SU-DHL-6 (cell line): ENCODE measurements around the gene C12orf50.

Experiments used
- H2AFZ ChIP-seq: fragments of 200-600 bp; sonication (generic); 2 replicates; pipeline ENCODE4 v1.6.1; 2014; ENCODE audit warnings: low read depth, mild to moderate bottlenecking, moderate library complexity, mixed read lengths, antibody characterized with exemption, low read length; ENCODE audit not compliant: severe bottlenecking
- H3F3A ChIP-seq: fragments of 200-600 bp; shearing (Covaris generic); 2 replicates; pipeline ENCODE4 v1.6.0; 2016; ENCODE audit warnings: antibody characterized with exemption, mild to moderate bottlenecking; ENCODE audit not compliant: insufficient read depth
- H3K27ac ChIP-seq: fragments of 200-600 bp; sonication (generic); 2 replicates; pipeline ENCODE4 v1.5.1; 2016; ENCODE audit warnings: low read depth, mild to moderate bottlenecking, low read length, moderate library complexity, mixed read lengths
- H3K27me3 ChIP-seq: fragments of 200-600 bp; sonication (generic), shearing (Covaris generic); 2 replicates; pipeline ENCODE4 v1.6.0; 2014; ENCODE audit warnings: mild to moderate bottlenecking, low read length
- H3K36me3 ChIP-seq: fragments of 200-600 bp; sonication (generic); 2 replicates; pipeline ENCODE4 v1.6.1; 2014; ENCODE audit warnings: mild to moderate bottlenecking, low read length, mixed read lengths
- H3K4me2 ChIP-seq: fragments of 300-600, 200-600 bp; shearing (Covaris generic), sonication (generic); 2 replicates; pipeline ENCODE4 v1.6.0; 2014; ENCODE audit warnings: low read length, low read depth, mild to moderate bottlenecking; ENCODE audit not compliant: poor library complexity, severe bottlenecking
- H3K4me3 ChIP-seq: fragments of 200-600 bp; sonication (generic); 2 replicates; pipeline ENCODE4 v1.5.1; 2014; ENCODE audit warnings: antibody characterized with exemption, low read length, mild to moderate bottlenecking, mixed read lengths; ENCODE audit not compliant: insufficient read depth, poor library complexity, severe bottlenecking
- H3K79me2 ChIP-seq: fragments of 200-600 bp; sonication (generic); 2 replicates; pipeline ENCODE4 v1.6.1; 2014; ENCODE audit warnings: mild to moderate bottlenecking, low read length, moderate library complexity; ENCODE audit not compliant: insufficient read depth
- H3K9ac ChIP-seq: fragments of 200-600 bp; sonication (generic); 2 replicates; pipeline ENCODE4 v1.7.0; 2014; ENCODE audit warnings: mild to moderate bottlenecking, low read length
- H3K9me2 ChIP-seq: fragments of 200-600 bp; sonication (generic); replicated peaks from 2 replicates; pipeline ENCODE4 v1.6.1; 2014; ENCODE audit warnings: low read length; ENCODE audit not compliant: insufficient read depth
- H3K9me3 ChIP-seq: fragments of 200-600 bp; sonication (generic); 2 replicates; pipeline ENCODE4 v1.6.1; 2014; ENCODE audit warnings: low read length, mixed read lengths; ENCODE audit not compliant: insufficient read depth
- H4K20me1 ChIP-seq: fragments of 200-600 bp; sonication (generic); 2 replicates; pipeline ENCODE4 v1.6.1; 2014; ENCODE audit warnings: low read depth, mild to moderate bottlenecking, antibody characterized with exemption, low read length, moderate library complexity, mixed read lengths
- EZH2phosphoT487 ChIP-seq: fragments of 200-600 bp; sonication (generic), shearing (Covaris generic); conservative IDR thresholded peaks from 2 replicates; pipeline ENCODE4 v1.6.1; 2018; ENCODE audit warnings: mild to moderate bottlenecking, antibody characterized with exemption, low read length, moderate library complexity, mixed read lengths
- TF ChIP-seq, protein P1 (sequence below): fragments of 200-600 bp; sonication (generic); IDR thresholded peaks from one replicate; pipeline ENCODE4 v1.5.1; 2017; ENCODE audit warnings: antibody characterized with exemption, mild to moderate bottlenecking, low read length, moderate library complexity; ENCODE audit not compliant: insufficient read depth, poor library complexity, severe bottlenecking

C12orf50 gene

DNA sequence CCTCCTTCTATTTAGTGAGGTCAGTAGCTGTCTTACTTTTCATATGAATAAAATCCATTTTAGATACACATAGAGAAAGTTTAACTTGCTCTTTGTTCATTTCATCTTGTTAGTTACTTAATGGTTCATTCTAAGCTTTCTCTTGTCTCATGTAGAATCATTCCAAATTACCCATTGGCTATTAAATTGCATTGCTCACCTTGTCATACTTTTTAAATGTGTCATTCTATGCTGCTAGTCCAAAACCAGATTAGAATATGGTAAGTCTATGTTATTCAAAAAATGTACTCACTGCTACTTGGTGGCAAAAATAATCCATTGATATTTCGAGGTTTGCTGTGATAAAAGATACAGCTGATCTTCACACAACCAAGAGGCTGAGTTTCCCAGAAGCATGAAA, 3.0 kb downstream of the C12orf50 start:
- no peak overlapping the region for H3K4me2 ChIP-seq
- no peaks in the 10 kb centered on the region for H3F3A ChIP-seq
- H3K79me2 ChIP-seq, result no peaks in the 10 kb centered on the region
- no peak overlapping the region for H3K9ac ChIP-seq
- H4K20me1 ChIP-seq, result no peaks in the 10 kb centered on the region
- H2AFZ ChIP-seq, result no peak overlapping the region
- H3K36me3 ChIP-seq, result no peaks in the 10 kb centered on the region
- H3K9me3 ChIP-seq, result no peaks in the 10 kb centered on the region
- TF ChIP-seq, protein P1, sequence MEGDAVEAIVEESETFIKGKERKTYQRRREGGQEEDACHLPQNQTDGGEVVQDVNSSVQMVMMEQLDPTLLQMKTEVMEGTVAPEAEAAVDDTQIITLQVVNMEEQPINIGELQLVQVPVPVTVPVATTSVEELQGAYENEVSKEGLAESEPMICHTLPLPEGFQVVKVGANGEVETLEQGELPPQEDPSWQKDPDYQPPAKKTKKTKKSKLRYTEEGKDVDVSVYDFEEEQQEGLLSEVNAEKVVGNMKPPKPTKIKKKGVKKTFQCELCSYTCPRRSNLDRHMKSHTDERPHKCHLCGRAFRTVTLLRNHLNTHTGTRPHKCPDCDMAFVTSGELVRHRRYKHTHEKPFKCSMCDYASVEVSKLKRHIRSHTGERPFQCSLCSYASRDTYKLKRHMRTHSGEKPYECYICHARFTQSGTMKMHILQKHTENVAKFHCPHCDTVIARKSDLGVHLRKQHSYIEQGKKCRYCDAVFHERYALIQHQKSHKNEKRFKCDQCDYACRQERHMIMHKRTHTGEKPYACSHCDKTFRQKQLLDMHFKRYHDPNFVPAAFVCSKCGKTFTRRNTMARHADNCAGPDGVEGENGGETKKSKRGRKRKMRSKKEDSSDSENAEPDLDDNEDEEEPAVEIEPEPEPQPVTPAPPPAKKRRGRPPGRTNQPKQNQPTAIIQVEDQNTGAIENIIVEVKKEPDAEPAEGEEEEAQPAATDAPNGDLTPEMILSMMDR, result no peak
- no peak for TF ChIP-seq EZH2phosphoT487
- no peaks in the 10 kb centered on the region for H3K27me3 ChIP-seq
- H3K9me2 ChIP-seq, result no peaks in the 10 kb centered on the region
- H3K27ac ChIP-seq, result no peak overlapping the region
- H3K4me3 ChIP-seq, result no peak overlapping the region

DNA sequence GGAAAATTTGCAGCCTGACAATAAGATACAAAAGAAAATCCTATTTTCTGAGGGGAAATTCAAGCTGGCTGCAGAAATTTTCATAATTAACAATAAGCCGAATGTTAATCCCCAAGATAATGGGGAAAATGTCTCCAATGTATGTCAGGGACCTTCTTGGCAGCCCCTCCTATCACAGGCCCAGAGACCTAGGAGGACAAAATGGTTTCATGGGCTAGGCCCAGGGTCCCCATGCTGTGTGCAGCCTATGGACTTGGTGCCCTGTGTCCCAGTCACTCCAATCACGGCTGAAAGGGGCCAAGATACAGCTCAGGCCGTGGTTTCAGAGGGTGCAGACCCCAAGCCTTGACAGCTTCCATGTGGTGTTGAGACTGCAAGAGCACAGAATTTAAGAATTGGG, 11.2 kb downstream of the C12orf50 start:
- no peaks in the 10 kb centered on the region for H4K20me1 ChIP-seq
- no peaks in the 10 kb centered on the region for H3K9me2 ChIP-seq
- no peaks in the 10 kb centered on the region for H3K79me2 ChIP-seq
- no peak overlapping the region for H3K4me3 ChIP-seq
- TF ChIP-seq, protein P1, result no peak
- no peak for TF ChIP-seq EZH2phosphoT487
- H3K27ac ChIP-seq, result no peak overlapping the region
- H3K27me3 ChIP-seq, result no peaks in the 10 kb centered on the region
- H3K36me3 ChIP-seq, result no peaks in the 10 kb centered on the region
- H2AFZ ChIP-seq, result no peak overlapping the region
- H3K9me3 ChIP-seq, result no peaks in the 10 kb centered on the region; the same call in 1 of the 2 replicates
- no peak overlapping the region for H3K4me2 ChIP-seq
- H3K9ac ChIP-seq, result no peak overlapping the region
- no peaks in the 10 kb centered on the region for H3F3A ChIP-seq

DNA sequence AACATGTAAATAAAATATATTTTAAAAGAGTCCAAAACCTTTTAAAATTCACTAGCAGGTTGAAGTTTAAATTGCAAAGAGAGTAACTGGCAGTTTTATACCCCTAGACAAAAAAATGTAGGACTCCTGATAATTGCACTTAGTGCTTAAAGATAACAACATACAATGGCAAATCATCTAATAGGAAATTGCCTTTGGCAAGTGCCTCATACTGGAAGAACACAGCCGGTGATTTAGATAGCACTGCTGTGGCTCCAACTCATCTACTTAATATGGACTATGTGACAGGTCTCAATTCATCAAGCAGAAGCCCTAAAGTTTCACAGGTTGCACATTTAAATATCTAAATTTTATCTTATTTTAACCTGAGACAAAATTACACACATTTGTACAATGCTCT, 13.4 kb downstream of the C12orf50 start:
- no peak overlapping the region for H3K9ac ChIP-seq
- H3K36me3 ChIP-seq, result no peaks in the 10 kb centered on the region
- H3K4me2 ChIP-seq, result no peak overlapping the region
- H3K27me3 ChIP-seq, result no peaks in the 10 kb centered on the region
- no peak overlapping the region for H3K27ac ChIP-seq
- H4K20me1 ChIP-seq, result no peaks in the 10 kb centered on the region
- H3F3A ChIP-seq, result no peaks in the 10 kb centered on the region
- H3K79me2 ChIP-seq, result no peaks in the 10 kb centered on the region
- no peak overlapping the region for H3K4me3 ChIP-seq
- TF ChIP-seq, protein P1, result no peak
- no peak for TF ChIP-seq EZH2phosphoT487
- no peaks in the 10 kb centered on the region; the same call in 1 of the 2 replicates for H3K9me3 ChIP-seq
- H3K9me2 ChIP-seq, result no peaks in the 10 kb centered on the region
- no peak overlapping the region for H2AFZ ChIP-seq
